Measurements from ENCODE around the gene WBP2.
"Not testable (repeated sequence)": the region's sequence is repeated elsewhere in the genome, so short reads cannot be mapped to it uniquely, and the experiment has no call there.

WBP2 gene

GRCh38 chr17:75888484-75888883, 33.3 kb upstream of the WBP2 start:
- no peak for DNase-seq

GRCh38 chr17:75885860-75886259, 30.7 kb upstream of the WBP2 start:
- DNase-seq, result not testable (repeated sequence)

- no peak for DNase-seq
Measured at GRCh38 chr17:75885431-75885830, 30.3 kb upstream of the WBP2 start.

GRCh38 chr17:75881678-75882454, 26.7 kb upstream of the WBP2 start:
- DNase-seq, result no peak

GRCh38 chr17:75880266-75880665, 25.1 kb upstream of the WBP2 start:
- DNase-seq, result no peak

- no peak for DNase-seq
Measured at GRCh38 chr17:75878174-75878998, 23.3 kb upstream of the WBP2 start, which contains the start of gene TRIM47. TRIM47 (minus strand) TSS chr17:75878581; CDS start chr17:75878548, 33 bp downstream.

- DNase-seq, result no peak
Measured at GRCh38 chr17:75877752-75878173, 22.6 kb upstream of the WBP2 start.

GRCh38 chr17:75876938-75877751, 22.0 kb upstream of the WBP2 start:
- DNase-seq, result peak; percentile 86

GRCh38 chr17:75876190-75876937, 21.2 kb upstream of the WBP2 start:
- no peak for DNase-seq

GRCh38 chr17:75875940-75876189, 20.7 kb upstream of the WBP2 start:
- DNase-seq, result no peak

- no peak for DNase-seq
Measured at GRCh38 chr17:75875182-75875939, 20.2 kb upstream of the WBP2 start.

GRCh38 chr17:75874323-75875181, 19.4 kb upstream of the WBP2 start:
- DNase-seq, result no peak

GRCh38 chr17:75873587-75874322, 18.6 kb upstream of the WBP2 start:
- DNase-seq, result no peak

GRCh38 chr17:75872434-75873351, 17.6 kb upstream of the WBP2 start:
- DNase-seq, result no peak

GRCh38 chr17:75870228-75870627, 15.1 kb upstream of the WBP2 start:
- DNase-seq, result not testable (repeated sequence)

GRCh38 chr17:75869282-75870141, 14.4 kb upstream of the WBP2 start:
- no peak for DNase-seq

- not testable (repeated sequence) for DNase-seq
Measured at GRCh38 chr17:75868730-75869281, 13.7 kb upstream of the WBP2 start.

Measured in fibroblast of skin of abdomen (primary cell).